GM20000 (cell line): Measurements from ENCODE around the gene PPA2.

Experiments
- DNase-seq: peaks from one replicate; pipeline ENCODE4 v3.0.0; 2012; ENCODE audit warnings: low spot score
- CTCF ChIP-seq: IDR thresholded peaks from 2 replicates; pipeline ENCODE4 v1.5.1; 2012; ENCODE audit warnings: mild to moderate bottlenecking, control low read depth; ENCODE audit errors: extremely low read depth, missing control alignments

PPA2 gene

GRCh38 chr4:105392858-105393257, 81.0 kb downstream of the PPA2 start:
- DNase-seq = no peak
- no peak for TF ChIP-seq CTCF

- DNase-seq = no peak
- no peak for TF ChIP-seq CTCF
Observed at GRCh38 chr4:105389167-105389566, 84.7 kb downstream of the PPA2 start.

- DNase-seq = no peak
- no peak for TF ChIP-seq CTCF
Observed at GRCh38 chr4:105387466-105387865, 86.4 kb downstream of the PPA2 start.

GRCh38 chr4:105386012-105386411, 87.8 kb downstream of the PPA2 start:
- no peak for TF ChIP-seq CTCF
- DNase-seq = no peak

GRCh38 chr4:105374071-105374470, 99.8 kb downstream of the PPA2 start:
- DNase-seq = no peak
- TF ChIP-seq CTCF = no peak

- TF ChIP-seq CTCF = no peak
- no peak for DNase-seq
Observed at GRCh38 chr4:105373324-105373723, 100.5 kb downstream of the PPA2 start.

DNA sequence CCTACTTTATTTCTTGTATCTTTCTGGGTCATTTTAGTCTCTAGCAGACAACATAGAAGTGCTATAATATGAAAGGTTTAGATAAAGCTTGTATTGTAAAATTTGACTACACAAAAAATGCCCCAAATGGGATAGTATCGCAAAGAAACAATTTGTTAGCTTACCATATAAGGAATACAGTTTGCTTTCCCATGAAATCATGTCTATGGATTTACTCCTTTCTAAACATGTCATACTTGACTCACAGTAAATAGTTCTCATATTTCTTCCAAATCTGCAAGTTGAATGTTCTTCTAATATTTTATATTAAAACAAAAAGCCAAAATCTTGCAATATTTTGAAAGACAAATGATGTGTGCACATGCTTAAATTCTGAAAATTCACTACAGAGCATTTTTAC, 103.9 kb downstream of the PPA2 start:
- TF ChIP-seq CTCF = no peak
- DNase-seq = no peak
